RPMI8226 (cell line): ENCODE data around the gene ZBED2.

ENCODE experiments used
- DNase-seq: peaks from one replicate; pipeline ENCODE4 v3.0.0-alpha.2; 2015

ZBED2 gene

GRCh38 chr3:111601810-111602209 lies 6.7 kb upstream of the ZBED2 start:
- peak; percentile 24 for DNase-seq

GRCh38 chr3:111598552-111598951 lies 3.4 kb upstream of the ZBED2 start:
- DNase-seq, result no peak

- no peak for DNase-seq
Measured at GRCh38 chr3:111598139-111598538, 3.0 kb upstream of the ZBED2 start.

GRCh38 chr3:111596328-111596727 lies 1.2 kb upstream of the ZBED2 start:
- no peak for DNase-seq

GRCh38 chr3:111594781-111595180 lies 365 bp downstream of the ZBED2 start:
- no peak for DNase-seq

GRCh38 chr3:111594205-111594604 lies 941 bp downstream of the ZBED2 start:
- no peak for DNase-seq

GRCh38 chr3:111593666-111594065 lies 1.5 kb downstream of the ZBED2 start:
- DNase-seq, result no peak

GRCh38 chr3:111592936-111593335 lies 2.2 kb downstream of the ZBED2 start:
- no peak for DNase-seq

- no peak for DNase-seq
Measured at GRCh38 chr3:111592143-111592542, 3.0 kb downstream of the ZBED2 start.

- no peak for DNase-seq
Measured at GRCh38 chr3:111591555-111591954, 3.6 kb downstream of the ZBED2 start.

- DNase-seq, result no peak
Measured at GRCh38 chr3:111590143-111590491, 5.0 kb downstream of the ZBED2 start.

GRCh38 chr3:111589303-111590142 lies 5.6 kb downstream of the ZBED2 start:
- DNase-seq, result no peak

- DNase-seq, result no peak
Measured at GRCh38 chr3:111588527-111588926, 6.6 kb downstream of the ZBED2 start.

- DNase-seq, result no peak
Measured at GRCh38 chr3:111585217-111585616, 9.9 kb downstream of the ZBED2 start.

- DNase-seq, result no peak
Measured at GRCh38 chr3:111584744-111585143, 10.4 kb downstream of the ZBED2 start.

- no peak for DNase-seq
Measured at GRCh38 chr3:111582120-111582474, 13.0 kb downstream of the ZBED2 start.

GRCh38 chr3:111581403-111582119 lies 13.6 kb downstream of the ZBED2 start:
- DNase-seq, result no peak

GRCh38 chr3:111579495-111579894 lies 15.7 kb downstream of the ZBED2 start:
- no peak for DNase-seq

- no peak for DNase-seq
Measured at GRCh38 chr3:111578867-111579266, 16.3 kb downstream of the ZBED2 start.

GRCh38 chr3:111577798-111578685 lies 17.1 kb downstream of the ZBED2 start:
- DNase-seq, result no peak

GRCh38 chr3:111577113-111577512 lies 18.0 kb downstream of the ZBED2 start:
- no peak for DNase-seq

- no peak for DNase-seq
Measured at GRCh38 chr3:111571907-111572460, 23.2 kb downstream of the ZBED2 start.

- no peak for DNase-seq
Measured at GRCh38 chr3:111571282-111571681, 23.9 kb downstream of the ZBED2 start.
